ENCODE measurements around the gene ATXN1.
"Not testable (repeated sequence)": the region's sequence is repeated elsewhere in the genome, so short reads cannot be mapped to it uniquely, and the experiment has no call there.

Gene ATXN1

DNA sequence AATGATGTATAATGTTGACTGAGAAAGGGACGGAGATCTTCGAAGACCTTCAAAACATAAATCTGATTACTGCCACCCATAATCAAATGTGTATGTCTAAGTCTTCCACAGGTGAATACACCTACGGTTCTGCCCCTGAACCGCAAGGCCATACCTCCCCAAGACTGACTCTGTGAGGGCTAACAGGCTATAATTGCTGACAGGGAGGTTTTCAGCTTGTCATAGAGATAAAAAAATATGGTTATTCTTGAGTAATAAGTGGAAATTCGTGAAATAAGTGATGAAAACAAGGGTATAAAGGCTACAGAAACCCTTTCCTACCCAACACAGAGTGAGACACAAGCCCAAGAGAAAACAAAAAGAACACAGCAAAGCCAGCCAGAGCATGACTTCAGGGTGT lies 188.9 kb downstream of the ATXN1 start:
- no peak for DNase-seq (ENCODE audit: low read depth in 2 of 2)

DNA sequence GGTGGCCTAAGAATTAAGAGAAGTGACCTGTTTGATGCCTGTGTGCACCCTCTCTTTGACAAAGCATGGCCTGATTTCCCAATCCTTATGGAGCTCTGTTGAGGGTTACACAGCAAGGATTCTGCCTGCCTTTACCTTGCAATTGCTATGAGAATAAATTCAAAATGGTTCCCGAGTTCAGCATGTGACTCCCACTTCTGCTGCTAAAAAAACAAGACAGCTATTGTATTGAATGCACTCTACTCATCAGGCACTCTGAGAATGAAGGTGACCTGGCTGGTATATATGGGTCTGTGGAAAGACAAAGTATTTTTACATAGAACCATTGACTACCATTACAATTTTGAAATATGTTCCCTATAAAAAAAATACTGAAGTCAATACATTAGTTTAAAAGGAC lies 190.3 kb downstream of the ATXN1 start:
- DNase-seq (ENCODE audit: low read depth in 2 of 2), result no peak

DNA sequence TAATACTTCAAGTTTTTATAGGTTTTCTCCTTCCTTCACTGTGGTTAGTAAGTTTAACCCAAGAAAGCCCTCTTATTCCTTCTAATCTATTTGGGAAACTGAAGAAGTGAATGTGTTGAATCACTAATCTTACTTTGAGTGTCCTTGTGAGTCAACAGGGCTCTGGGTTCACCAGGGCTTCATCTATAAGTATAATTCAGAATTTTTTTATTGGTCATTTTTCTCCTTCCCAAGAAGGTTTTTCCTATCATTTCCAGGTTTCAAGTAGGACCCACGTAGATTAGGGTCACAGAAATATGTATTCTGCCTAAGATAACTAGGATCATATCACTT lies 191.1 kb downstream of the ATXN1 start:
- no peak for DNase-seq (ENCODE audit: low read depth in 2 of 2)

DNA sequence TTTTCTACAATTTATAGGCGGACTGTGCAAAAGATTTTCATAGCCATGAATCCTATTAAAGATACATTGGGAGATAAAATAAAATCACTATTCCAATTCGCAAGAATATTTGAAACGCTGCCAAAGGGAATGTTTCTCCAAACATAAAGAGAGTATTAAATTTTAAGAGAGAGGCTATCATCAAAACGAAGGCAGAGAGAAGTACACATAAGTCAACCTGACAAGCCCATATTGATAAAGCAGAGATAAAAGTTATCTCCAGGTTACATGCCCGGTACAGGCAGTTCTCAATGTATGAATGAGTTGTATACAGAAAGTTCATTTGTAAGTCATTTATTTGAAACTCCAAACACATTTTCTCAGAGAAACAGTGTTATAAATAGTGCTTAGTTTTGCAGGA lies 193.1 kb downstream of the ATXN1 start:
- no peak for DNase-seq (ENCODE audit: low read depth in 2 of 2)

DNA sequence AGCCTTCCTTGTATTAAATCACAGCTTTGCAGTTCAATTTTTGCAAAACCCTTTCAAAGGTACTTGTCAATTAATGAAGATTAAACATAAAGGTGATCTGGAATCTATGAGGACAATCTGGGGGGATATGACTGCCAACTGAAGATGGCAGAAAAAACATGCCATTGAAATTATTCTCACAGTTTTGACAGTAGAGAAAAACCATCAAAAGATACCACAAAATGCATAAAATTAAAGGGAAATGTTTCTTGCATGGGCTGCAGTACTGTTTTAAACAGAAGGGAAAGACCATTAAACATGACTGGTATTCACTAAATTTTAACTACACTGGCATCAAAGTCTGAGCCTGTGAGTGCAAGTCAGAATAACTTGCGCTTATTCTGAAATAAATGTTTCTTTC lies 194.2 kb downstream of the ATXN1 start:
- no peak for DNase-seq (ENCODE audit: low read depth in 2 of 2)

DNA sequence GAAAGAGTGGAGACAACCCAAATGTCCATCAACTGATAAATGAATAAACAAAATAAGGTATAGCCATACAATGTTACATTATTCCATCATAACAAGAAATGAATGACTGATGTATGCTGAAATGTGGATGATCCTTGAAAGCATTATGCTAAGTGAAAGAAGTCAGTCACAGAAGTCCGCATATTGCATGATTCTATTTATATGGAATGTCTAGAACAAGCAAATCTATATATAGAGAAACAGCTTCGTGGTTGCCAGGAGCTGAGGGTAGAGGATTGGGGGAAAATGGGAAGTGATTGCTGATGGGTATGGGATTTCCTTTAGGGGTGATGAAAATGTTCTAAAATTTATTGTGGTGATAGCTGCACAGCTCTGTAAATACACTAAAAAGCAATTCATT lies 196.8 kb downstream of the ATXN1 start:
- peak; percentile 28 to 33 for DNase-seq (ENCODE audit: low read depth in 2 of 2)

DNA sequence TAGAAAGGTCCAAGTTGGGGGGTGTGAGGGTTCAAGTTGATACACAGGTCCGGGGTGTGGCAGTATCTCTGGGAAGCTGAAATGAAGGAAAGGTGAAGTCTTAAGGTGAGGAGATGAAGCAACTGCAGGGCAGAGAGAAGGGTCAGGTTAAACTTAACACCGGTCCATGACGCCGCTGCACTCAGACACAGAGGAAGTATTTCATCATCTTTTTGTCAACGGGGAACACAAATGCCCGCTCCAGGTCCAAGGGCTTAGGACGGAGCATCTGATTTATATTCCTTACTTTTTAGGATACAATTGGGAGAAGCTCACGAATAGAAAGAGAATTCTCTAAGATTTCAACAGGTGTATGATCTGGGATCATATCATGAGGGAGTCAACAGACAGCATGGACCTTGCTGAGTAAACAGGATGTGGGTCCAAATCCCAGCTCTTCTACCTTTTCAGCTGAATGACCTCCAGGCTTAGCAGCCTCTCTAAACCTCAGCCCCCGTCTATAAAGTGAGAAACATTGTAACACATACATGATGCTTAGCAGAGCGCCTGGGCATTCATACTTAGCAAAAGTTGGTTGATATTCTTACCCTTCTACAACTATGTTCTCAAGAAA lies 197.5 kb downstream of the ATXN1 start:
- DNase-seq (ENCODE audit: low read depth in 2 of 2), result no peak

DNA sequence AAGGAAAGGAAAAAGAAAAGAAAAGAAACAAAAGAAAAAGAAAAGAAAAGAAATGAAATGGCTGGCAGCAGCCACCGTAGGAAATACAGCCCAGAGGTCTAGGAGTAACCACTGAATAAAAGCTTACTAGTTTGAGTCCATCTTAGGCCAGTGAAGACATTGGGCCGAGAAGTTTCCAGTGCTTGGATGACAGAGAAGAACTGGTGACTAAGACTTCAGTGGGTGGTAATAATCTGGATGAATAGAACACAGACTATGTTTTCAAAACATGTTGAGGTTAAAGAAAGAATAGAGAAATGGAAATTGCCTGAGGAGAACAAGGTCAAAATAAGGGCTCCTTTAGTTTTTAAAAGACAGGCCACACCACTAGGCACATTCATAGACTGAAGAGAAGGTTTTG lies 198.8 kb downstream of the ATXN1 start:
- no peak for DNase-seq (ENCODE audit: low read depth in 2 of 2)

DNA sequence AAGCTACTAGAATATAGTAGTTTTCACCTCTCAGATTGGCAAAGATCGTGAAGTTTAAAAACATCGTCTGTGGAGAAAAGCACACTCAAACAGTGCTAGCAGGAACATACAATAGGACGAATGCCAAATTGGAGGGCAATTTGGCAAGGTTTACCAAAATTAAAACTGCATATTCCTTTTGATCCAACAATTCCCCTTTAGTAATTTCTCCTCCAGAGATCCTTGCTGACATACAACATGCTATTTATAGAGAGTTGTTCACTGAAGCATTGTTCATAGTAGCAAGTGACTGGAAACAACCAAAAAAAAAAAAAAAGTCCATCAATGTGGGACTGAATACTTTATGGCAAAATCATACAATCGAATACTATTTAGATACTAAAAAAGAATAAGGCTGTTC lies 202.2 kb downstream of the ATXN1 start:
- DNase-seq (ENCODE audit: low read depth in 2 of 2), result no peak

DNA sequence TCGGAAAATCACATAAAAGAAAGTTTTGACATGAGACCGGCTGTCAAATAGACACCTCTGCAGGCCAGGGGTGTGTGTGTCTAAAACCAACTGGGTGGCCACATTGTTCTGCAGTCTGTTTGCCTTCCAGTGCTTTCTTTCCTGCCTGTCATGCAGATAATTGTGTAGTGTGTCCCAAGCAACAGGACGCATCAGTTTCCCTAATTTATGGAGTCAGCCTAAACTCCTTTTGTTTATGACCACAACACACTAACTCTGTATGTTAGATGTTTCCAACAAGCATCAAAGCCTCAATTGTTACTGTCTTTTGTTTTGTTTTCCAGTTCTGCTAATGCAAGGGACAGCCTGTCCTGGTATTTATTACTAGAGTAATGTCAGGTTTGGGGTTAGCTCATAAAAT lies 205.7 kb downstream of the ATXN1 start:
- DNase-seq (ENCODE audit: low read depth in 2 of 2), result no peak

DNA sequence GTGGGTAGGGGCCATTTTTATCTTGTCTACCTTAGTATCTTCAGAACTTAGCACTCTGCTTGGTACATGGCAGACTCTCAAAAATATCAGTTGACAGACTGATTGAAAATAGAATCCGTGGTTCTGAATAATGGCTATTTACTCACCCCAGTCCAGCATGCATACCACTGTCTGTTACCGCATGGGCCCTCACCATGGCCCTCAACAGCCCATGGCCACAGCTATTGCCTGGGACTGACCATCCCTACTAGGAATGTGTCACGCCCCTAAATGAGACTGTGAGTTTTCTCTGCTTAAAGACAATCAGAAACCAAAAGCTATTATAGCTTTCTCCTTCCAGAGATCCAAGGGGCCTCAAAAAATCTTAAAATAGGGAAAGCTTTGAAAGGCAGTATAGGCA lies 207.7 kb downstream of the ATXN1 start:
- DNase-seq (ENCODE audit: low read depth in 2 of 2), result no peak

DNA sequence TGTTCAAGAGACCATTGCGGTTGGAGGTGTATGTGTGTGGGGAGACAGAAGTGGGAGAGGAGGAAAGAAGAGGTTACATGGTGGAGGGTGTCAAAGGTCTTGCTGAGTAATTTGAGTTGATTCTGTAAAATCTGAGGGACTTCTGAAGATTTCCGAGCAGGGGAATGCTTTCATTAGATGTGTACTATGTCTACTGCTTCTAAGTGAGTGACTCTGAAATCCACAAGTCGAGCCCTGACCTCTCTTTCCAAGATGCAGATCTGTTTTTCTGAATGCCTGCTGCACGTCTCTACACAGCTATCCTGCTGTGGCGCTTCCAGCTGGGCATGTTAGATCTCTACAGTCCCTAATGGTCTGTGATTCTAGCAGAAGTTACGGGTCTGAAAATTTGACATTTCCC lies 209.8 kb downstream of the ATXN1 start:
- no peak for DNase-seq (ENCODE audit: low read depth in 2 of 2)

DNA sequence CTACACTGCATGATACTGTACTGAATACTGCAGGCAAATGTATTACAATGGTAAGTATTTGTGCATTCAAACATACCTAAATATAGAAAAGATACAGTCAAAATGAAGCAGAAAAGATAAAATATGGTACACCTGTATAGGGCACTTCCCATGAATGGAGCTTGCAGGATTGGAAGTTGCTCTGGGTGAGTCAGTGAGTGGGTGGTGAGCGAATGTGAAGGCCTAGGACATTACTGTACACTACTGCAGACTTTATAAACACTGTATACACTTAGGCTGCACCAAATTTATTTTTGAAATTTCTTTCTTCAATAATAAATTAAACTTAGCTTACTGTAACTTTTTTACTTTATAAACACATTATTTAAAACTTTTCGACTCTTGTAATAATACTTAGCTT lies 213.1 kb downstream of the ATXN1 start:
- no peak for DNase-seq (ENCODE audit: low read depth in 2 of 2)

DNA sequence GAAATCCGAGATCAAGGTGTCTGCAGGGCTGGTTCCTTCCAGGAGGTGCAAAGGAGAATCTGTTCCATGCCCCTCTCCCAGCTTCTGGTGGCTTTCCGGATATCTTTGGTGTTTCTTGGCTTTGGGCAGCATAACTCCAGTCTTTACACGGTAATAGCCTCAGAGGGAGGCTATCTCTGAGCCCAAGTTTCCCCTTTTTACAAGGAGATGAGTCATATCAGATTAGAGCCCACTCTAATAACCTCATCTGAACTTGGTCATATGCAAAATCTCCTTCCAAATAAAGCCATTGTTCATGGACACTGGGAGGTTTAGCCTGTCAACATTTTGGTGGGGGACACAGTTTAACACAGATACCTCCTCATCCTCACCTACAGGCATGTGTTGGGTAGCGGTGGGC lies 213.7 kb downstream of the ATXN1 start:
- DNase-seq (ENCODE audit: low read depth in 2 of 2), result no peak

DNA sequence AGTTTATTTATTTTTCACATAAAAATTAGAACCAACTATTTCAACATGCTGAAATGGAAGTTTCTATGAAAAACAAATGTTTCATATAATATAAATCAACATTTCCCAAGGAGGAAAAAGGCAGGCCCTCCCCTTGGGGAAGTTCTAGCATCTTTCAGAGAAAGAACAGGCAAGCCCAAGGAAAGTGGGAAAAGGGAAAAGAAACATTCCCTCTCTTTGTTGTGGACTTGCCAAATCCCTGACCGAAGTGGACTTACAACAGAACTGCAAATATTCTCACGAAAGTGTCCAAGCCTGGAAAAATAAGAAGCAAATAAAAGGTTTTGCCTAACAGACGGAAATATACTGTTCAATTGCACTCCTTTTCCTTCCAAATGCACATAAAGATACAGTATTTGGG lies 214.4 kb downstream of the ATXN1 start:
- no peak for DNase-seq (ENCODE audit: low read depth in 2 of 2)

DNA sequence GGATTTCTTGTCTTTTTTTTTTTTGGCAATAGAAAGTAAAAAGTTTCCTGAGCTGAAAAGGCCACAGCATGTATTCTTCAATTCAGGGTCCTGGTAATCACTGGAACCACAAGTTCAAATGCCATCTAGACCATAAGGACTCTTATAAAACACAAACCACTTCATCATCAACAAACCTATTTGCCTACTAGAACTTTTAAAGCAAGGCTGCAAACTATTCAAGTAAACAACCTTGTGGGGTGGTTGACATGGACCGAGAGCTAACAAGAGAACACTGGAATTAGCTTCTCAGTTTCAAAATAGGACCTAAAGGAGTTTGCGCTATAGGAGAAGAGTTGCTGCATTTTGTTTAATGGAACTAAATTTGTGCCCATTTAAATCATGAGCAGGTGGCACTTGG lies 215.9 kb downstream of the ATXN1 start:
- no peak for DNase-seq (ENCODE audit: low read depth in 2 of 2)

DNA sequence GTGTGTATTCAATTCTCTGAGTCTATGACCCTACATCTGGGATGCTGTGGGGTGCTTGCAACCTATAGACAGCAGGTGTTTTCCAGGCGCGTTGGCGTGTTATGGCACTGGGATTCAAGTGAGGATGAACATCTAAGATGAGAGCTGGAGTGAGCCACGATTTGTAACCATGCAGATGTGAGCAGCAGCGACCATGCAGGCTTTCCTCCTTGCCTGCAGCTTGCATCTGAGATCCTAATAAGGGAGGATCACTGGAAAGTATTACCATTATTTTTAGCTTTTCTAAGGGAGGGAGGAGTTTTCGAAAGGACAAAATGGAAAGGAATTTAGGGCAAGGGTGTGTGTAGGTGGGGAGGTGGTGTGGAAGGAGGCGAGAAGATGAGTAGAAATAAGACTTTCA lies 216.7 kb downstream of the ATXN1 start:
- no peak for DNase-seq (ENCODE audit: low read depth in 2 of 2)

DNA sequence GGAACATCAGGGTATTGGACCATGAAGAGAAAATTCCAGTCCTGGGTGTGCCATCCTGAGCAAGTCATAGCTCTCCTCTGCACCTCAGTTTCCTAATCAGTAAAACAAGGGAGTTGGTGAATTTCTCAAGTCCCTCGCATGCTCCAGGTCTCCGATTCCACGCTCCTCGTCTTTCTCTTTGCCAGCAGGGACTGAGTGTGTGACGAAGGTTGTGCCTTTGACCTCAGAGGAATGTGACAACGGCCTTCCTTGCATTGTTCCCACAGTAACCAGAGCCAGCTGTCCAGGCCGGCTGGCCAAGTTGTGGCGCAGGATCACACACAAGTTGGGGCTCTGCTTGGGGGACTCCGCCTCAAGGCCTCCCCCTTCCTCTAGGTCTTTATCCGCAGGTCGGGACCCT lies 217.3 kb downstream of the ATXN1 start:
- DNase-seq (ENCODE audit: low read depth in 2 of 2), result no peak

DNA sequence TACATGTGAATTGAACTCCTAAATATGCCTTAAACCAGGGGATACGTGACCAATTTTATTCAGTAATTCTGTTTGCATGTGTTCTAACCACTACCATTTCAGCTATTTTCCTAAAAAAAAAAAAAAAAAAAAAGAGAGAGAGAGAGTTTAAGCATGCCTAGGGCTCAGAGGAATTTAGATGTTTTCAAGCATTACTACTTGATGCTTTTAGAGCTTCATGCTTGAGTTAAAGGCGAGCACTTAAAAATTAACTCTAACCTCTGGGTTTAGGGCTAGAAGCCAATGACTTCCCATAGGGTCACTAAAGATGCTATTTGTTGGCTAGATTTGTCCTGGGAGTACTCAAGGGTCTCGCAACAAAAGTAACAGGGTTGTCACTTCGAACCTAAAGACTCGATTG lies 217.7 kb downstream of the ATXN1 start:
- DNase-seq (ENCODE audit: low read depth in 2 of 2), result no peak

DNA sequence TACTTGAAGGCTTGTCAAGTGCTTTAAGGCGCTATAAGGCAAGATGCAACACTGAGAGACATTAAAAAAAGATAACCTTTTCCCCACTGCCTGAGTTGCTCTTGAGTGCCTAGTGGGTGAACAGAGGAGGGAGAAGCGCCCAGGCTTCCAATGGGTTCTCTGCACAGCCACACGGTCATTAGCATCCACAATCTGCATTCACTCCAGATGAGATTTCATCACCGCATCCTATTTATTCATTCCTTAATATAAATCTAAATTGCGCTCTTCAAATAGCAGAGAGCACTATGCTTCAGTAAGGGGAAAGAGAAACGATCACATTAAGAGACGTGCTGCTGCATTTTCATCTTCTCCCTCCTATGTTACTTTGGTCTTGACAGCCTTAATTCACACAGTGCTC lies 219.2 kb downstream of the ATXN1 start:
- no peak for DNase-seq (ENCODE audit: low read depth in 2 of 2)

DNA sequence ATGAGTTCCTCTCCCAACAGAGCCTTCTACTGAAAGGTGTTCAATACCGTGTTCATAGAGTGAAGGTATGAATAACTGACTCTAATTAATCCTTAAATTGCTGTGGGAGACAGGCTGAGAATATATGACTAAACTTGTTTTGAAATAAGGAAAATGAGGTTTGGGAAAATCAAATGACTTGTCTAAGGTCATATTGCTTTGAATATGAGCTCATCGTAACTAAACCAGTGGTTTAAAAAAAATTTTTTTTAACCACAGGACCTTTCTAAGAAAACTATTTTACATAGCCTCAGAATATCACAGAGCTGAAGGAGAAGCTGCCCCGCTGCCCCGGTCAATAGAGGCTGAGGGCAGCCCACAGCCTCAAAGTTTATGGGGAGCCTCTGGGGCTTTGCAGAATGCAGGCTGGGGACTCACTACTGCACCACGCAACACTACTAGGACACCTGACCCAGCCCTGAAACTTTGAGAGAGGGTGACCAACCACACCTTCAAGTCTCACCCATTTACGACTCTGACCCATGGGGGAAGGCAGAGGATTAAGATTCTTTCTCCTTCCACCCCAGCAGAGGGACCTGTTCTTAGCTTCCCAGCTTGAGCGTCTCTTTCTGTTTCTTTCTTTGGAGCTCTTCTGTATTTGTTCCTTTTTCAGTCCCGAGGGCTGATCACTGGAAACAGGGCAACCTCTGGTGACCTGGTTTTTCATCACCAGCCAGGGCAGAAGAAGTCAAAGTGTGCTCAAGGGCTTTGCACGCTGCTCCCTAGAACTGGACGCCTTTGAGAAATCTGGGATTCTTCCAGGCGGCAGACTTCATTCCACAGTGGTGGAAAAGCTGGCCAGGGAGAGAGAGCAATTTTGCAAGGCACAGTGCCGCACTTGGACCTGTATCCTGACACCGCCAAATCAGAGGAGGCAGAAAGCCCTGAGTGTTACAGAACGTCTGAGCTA lies 220.2 kb downstream of the ATXN1 start:
- no peak for DNase-seq (ENCODE audit: low read depth in 2 of 2)

DNA sequence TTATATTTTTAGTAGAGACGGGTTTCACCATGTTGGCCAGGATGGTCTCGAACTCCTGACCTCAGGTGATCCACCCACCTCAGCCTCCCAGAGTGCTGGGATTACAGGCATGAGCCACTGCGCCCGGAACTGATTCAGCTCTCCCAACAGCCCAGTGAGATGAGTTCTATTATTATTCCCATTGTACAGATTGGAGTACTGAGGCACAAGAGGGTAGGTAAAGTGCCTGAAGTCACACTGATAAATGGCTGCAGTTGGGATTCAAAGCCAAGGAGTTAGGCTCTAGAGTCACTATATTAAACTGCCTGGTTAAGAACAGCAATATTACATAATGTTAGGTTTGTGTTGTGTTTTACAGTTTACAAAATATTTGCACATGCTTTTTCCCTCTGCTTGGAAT lies 220.9 kb downstream of the ATXN1 start:
- DNase-seq (ENCODE audit: low read depth in 2 of 2), result not testable (repeated sequence)

DNA sequence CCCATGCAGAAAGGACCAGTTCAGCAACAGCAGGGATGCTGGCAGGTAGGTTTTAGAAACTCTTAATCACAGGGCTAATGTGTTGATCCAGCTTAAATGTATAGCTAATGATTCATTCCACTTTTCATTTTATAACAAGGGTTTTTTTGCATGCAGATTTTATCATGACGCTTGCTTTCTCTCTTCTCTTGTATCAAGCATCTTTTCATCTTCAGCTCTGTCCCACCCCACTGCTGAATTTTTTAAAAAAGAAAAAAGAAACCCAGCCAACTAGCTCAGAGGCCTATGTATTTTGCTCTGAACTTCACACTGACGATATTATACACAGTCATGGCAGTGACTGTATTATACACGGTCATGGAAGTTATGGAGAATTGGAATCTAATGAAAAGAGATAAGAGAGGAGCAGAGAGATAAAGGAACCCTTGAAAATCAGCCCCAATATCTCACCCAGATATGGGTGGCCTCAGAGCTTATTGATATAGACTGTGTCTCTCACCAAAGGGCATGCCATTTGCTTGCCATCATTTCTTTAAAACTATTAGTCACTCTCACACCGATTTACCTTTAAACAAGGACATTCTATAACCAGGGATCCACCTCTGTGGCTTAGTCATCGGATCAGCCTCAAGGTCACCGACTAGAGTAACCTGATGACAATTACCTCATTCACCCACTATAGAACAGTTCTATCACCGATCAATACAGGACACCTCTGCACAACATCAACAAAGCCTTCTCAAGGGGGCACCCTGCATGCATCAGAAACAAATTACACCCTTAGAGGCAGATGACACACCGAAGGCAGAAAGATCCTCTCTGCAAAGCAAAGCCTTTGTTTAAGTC lies 222.0 kb downstream of the ATXN1 start:
- no peak for DNase-seq (ENCODE audit: low read depth in 2 of 2)

Data from fibroblast of skin of left quadriceps (primary cell).